ENCODE data around the gene SPAG16. TPM values are rescaled to one million over a fixed set of nuclear protein-coding genes. Genes with fewer than 3 reads are reported as not detected.

The SPAG16 gene
- total RNA-seq, 1 experiment from 2014 or later = 0.30 TPM

GRCh38 chr2:213420828-213421385 is 136.6 kb downstream of the SPAG16 start:
- RAD21 ChIA-PET (ENCODE audit: low non-redundant PET in 1 of 2, low total read pairs in 2 of 2, uncharacterized antibody in 2 of 2, unreplicated experiment in 2 of 2) = no interaction called here
- no TSS peak for BruUV-seq (replicated peaks)
- Histone ChIP-seq H2AFZ (ENCODE audit: low read depth, low read length, poor library complexity, severe bottlenecking) (no peak overlapping the region), H3K79me2 (ENCODE audit: insufficient read depth, low read length) (no peaks in the 10 kb centered on the region), H3K4me1 (ENCODE audit: control insufficient read depth in 1 of 2, insufficient read depth in 2 of 2, low read length in 2 of 2) (no peaks in the 10 kb centered on the region), H3K9me2 (ENCODE audit: insufficient read depth) (no peaks in the 10 kb centered on the region), H3K4me3 (replicated peaks in 1 of 2; ENCODE audit: low read depth in 1 of 2, low read length in 2 of 2) (no peak overlapping the region), H3K4me2 (ENCODE audit: low read length) (no peak overlapping the region), H3K36me3 (ENCODE audit: control insufficient read depth in 1 of 2, insufficient read depth in 2 of 2, low read length in 2 of 2) (no peaks in the 10 kb centered on the region), H3K9ac (ENCODE audit: low read length) (no peak overlapping the region), H3K9me3 (ENCODE audit: control insufficient read depth in 1 of 2, insufficient read depth in 1 of 2, low read depth in 1 of 2, low read length in 2 of 2) (no peaks in the 10 kb centered on the region; a peak in 1 of 4 replicates), H3K27ac (ENCODE audit: low read depth, low read length) (no peak overlapping the region), H3K27me3 (ENCODE audit: insufficient read depth, low read length) (no peaks in the 10 kb centered on the region), H4K20me1 (ENCODE audit: insufficient read depth) (no peaks in the 10 kb centered on the region)
- DNase-seq (ENCODE audit: low read depth, low spot score) = no peak
- ATAC-seq = no peak
- intact Hi-C loops (cut with micrococcal nuclease) = no loop called here
- CTCF ChIA-PET = no interaction called here
- TF ChIP-seq TCF7L2 (IDR thresholded peaks at IDR 0.05; ENCODE audit: borderline replicate concordance, extremely low read depth, insufficient read depth, insufficient read length) = no peak
- TF ChIP-seq, protein P1, sequence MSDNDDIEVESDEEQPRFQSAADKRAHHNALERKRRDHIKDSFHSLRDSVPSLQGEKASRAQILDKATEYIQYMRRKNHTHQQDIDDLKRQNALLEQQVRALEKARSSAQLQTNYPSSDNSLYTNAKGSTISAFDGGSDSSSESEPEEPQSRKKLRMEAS (IDR thresholded peaks at IDR 0.05) = no peak
- no peak for TF ChIP-seq YY1 (IDR thresholded peaks at IDR 0.05; ENCODE audit: extremely low read depth, insufficient replicate concordance, low read depth, low read length)
- TF ChIP-seq EZH2 (IDR thresholded peaks at IDR 0.05) = no peak
- TF ChIP-seq ELF1 (IDR thresholded peaks at IDR 0.05; ENCODE audit: borderline replicate concordance, low read depth) = no peak
- TF ChIP-seq FOSL1 (IDR thresholded peaks at IDR 0.05; ENCODE audit: low read depth) = no peak
- TF ChIP-seq SIN3A (IDR thresholded peaks at IDR 0.05; ENCODE audit: low read depth) = no peak
- TF ChIP-seq SRF (IDR thresholded peaks at IDR 0.05; ENCODE audit: low read depth) = no peak
- no peak for TF ChIP-seq JUND (IDR thresholded peaks at IDR 0.05)
- POLR2A ChIA-PET = no interaction called here

DNA sequence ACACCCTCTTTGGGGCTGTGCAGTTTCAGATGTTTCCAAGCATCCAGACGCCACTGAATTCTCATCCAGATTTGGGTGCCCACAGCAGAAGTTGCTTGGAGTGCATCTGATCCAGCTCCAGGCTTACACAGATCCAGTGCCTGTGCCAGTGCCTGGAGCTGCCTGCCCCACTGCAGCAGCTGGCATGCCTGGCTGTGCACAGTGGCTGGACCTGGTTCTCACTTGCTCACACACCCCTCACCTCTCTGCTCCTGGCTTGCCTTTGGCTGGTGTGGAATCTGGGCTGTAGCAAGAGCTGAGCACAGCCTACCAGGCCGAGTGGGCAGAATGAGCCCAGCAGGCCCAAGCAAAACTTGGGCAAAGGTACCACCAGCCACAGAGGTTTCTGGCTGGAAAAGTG is 137.9 kb downstream of the SPAG16 start:
- intact Hi-C loops (cut with micrococcal nuclease) = no loop called here
- no peak overlapping the region for H3K27ac ChIP-seq (ENCODE audit: low read depth, low read length)
- H3K9ac ChIP-seq (ENCODE audit: low read length) = no peak overlapping the region
- TF ChIP-seq, protein P1 (IDR thresholded peaks at IDR 0.05) = no peak
- H3K9me2 ChIP-seq (ENCODE audit: insufficient read depth) = no peaks in the 10 kb centered on the region
- DNase-seq (ENCODE audit: low read depth, low spot score) (no peak), ATAC-seq (no peak)
- no peak overlapping the region for H2AFZ ChIP-seq (ENCODE audit: low read depth, low read length, poor library complexity, severe bottlenecking)
- H3K79me2 ChIP-seq (ENCODE audit: insufficient read depth, low read length) = no peaks in the 10 kb centered on the region
- no TSS peak for BruUV-seq (replicated peaks)
- H3K27me3 ChIP-seq (ENCODE audit: insufficient read depth, low read length) = no peaks in the 10 kb centered on the region
- H3K36me3 ChIP-seq (ENCODE audit: control insufficient read depth in 1 of 2, insufficient read depth in 2 of 2, low read length in 2 of 2) = no peaks in the 10 kb centered on the region
- H3K9me3 ChIP-seq (ENCODE audit: control insufficient read depth in 1 of 2, insufficient read depth in 1 of 2, low read depth in 1 of 2, low read length in 2 of 2) = no peaks in the 10 kb centered on the region; a peak in 1 of 4 replicates
- H3K4me2 ChIP-seq (ENCODE audit: low read length) = no peak overlapping the region
- no peaks in the 10 kb centered on the region for H4K20me1 ChIP-seq (ENCODE audit: insufficient read depth)
- no peaks in the 10 kb centered on the region for H3K4me1 ChIP-seq (ENCODE audit: control insufficient read depth in 1 of 2, insufficient read depth in 2 of 2, low read length in 2 of 2)
- ChIA-PET CTCF (no interaction called here), RAD21 (ENCODE audit: low non-redundant PET in 1 of 2, low total read pairs in 2 of 2, uncharacterized antibody in 2 of 2, unreplicated experiment in 2 of 2) (no interaction called here), POLR2A (no interaction called here)
- H3K4me3 ChIP-seq (replicated peaks in 1 of 2; ENCODE audit: low read depth in 1 of 2, low read length in 2 of 2) = no peak overlapping the region
